Thoracic aorta (tissue), 2 donors: ENCODE results near the gene ADCY9. TPM values are rescaled to one million over a fixed set of nuclear protein-coding genes. Genes with fewer than 3 reads are reported as not detected.

Experiments
- ATAC-seq: fragments of 150-250 bp; one replicate; pipeline ENCODE4 v1.8.0; 2017; ENCODE audit warnings: low read depth; ENCODE audit not compliant: insufficient number of reproducible peaks, low FRiP score
- DNase-seq: peaks from one replicate; pipeline ENCODE4 v3.0.0-alpha.2; 2020; ENCODE audit warnings: low spot score
- H3K27ac ChIP-seq, 2 donors: fragments of 200-600 bp; sonication (generic); 1 replicate in 1 of 2; 2 replicates in 1 of 2; pipeline ENCODE4 v1.5.1; 2016; ENCODE audit warnings: mild to moderate bottlenecking in 2 of 2, moderate library complexity in 2 of 2
- H3K27me3 ChIP-seq: fragments of 200-600 bp; sonication (generic); replicated peaks from 2 replicates; pipeline ENCODE4 v1.6.0; 2016; ENCODE audit warnings: mild to moderate bottlenecking; ENCODE audit not compliant: insufficient read depth
- H3K36me3 ChIP-seq: fragments of 200-600 bp; sonication (generic); one replicate; pipeline ENCODE4 v1.5.1; 2016
- H3K4me1 ChIP-seq, 2 donors: fragments of 200-600 bp; sonication (generic); 1 replicate in 1 of 2; 2 replicates in 1 of 2; pipeline versions ENCODE4 v1.5.1 to v1.6.0; 2016; ENCODE audit warnings: low read depth in 2 of 2, mild to moderate bottlenecking in 1 of 2; ENCODE audit not compliant: control insufficient read depth in 1 of 2
- H3K4me3 ChIP-seq: fragments of 200-600 bp; sonication (generic); 2 replicates; pipeline ENCODE4 v1.5.1; 2016; ENCODE audit warnings: mild to moderate bottlenecking
- H3K9me3 ChIP-seq: fragments of 200-600 bp; sonication (generic); 2 replicates; pipeline ENCODE4 v1.5.1; 2016
- CTCF ChIP-seq: fragments of 200-600 bp; sonication (generic); IDR thresholded peaks from one replicate; pipeline ENCODE4 v1.5.1; 2019; ENCODE audit warnings: antibody characterized with exemption
- total RNA-seq, 2 donors: library from RNA; depleted of rRNA; stranded (reverse); fragments of >200 nt; gene quantifications; one replicate each; pipeline versions ENCODE4 v1.1.0 to v1.2.3, GENCODE V29; 2016

The ADCY9 gene
- total RNA-seq, 2 donors from 2014 or later, result 44.1 to 83.8 TPM

GRCh38 chr16:3912897-3913296, 203.3 kb downstream of the ADCY9 start:
- Histone ChIP-seq H3K4me1 (no peaks in the 10 kb centered on the region), H3K27ac (no peak overlapping the region), H3K4me3 (no peak overlapping the region), H3K36me3 (no peaks in the 10 kb centered on the region), H3K27me3 (no peaks in the 10 kb centered on the region), H3K9me3 (no peaks in the 10 kb centered on the region)
- no peak for TF ChIP-seq CTCF
- DNase-seq (no peak), ATAC-seq (no peak)

Other genes starting within 250 kb of the ADCY9 start
- 100 to 1,000 TPM in 1 of 2 donors, 10 to 100 TPM in 1; 65.0 to 103 TPM for gene CREBBP, start 235.7 kb downstream of the ADCY9 start, total RNA-seq
- 1 to 10 TPM in 1 of 2 donors, under 1 TPM in 1; 0.68 to 1.1 TPM for gene SRL, start 125.6 kb upstream of the ADCY9 start, total RNA-seq
- gene TFAP4, start 156.6 kb upstream of the ADCY9 start, total RNA-seq, result 1 to 10 TPM; 3.5 to 7.6 TPM
- gene GLIS2, start 199.6 kb upstream of the ADCY9 start, total RNA-seq, result 10 to 100 TPM; 19.5 to 32.9 TPM
- 10 to 100 TPM; 18.4 to 21.1 TPM for gene PAM16, start 234.9 kb upstream of the ADCY9 start, total RNA-seq